Adipocyte (in vitro differentiated cells): ENCODE data around the gene UTP20.

Experiments
- DNase-seq: peaks from one replicate; pipeline ENCODE4 v3.0.0-alpha.2; 2015; ENCODE audit warnings: low read depth
- H3K27me3 ChIP-seq: replicated peaks from 2 replicates; pipeline ENCODE4 v1.7.0; 2013; ENCODE audit warnings: mild to moderate bottlenecking, low read length, moderate library complexity; ENCODE audit not compliant: control insufficient read depth, insufficient read depth
- H3K36me3 ChIP-seq: 2 replicates; pipeline ENCODE4 v1.7.0; 2013; ENCODE audit warnings: low read length, mild to moderate bottlenecking, moderate library complexity; ENCODE audit not compliant: control insufficient read depth, insufficient read depth, severe bottlenecking
- H3K4me1 ChIP-seq: 2 replicates; pipeline ENCODE4 v1.7.0; 2013; ENCODE audit warnings: mild to moderate bottlenecking, low read length, moderate library complexity; ENCODE audit not compliant: control insufficient read depth, insufficient read depth
- H3K4me3 ChIP-seq: 2 replicates; pipeline ENCODE4 v1.7.0; 2013; ENCODE audit warnings: mild to moderate bottlenecking, low read length, moderate library complexity
- H3K9ac ChIP-seq: 2 replicates; pipeline ENCODE4 v1.7.0; 2013; ENCODE audit warnings: mild to moderate bottlenecking, low read length, moderate library complexity
- H3K9me3 ChIP-seq: 2 replicates; pipeline ENCODE4 v1.7.0; 2013; ENCODE audit warnings: mild to moderate bottlenecking, low read length, moderate library complexity; ENCODE audit not compliant: control insufficient read depth

Gene UTP20

GRCh38 chr12:101327051-101327450, 47.1 kb downstream of the UTP20 start:
- Histone ChIP-seq H3K9me3 (no peaks in the 10 kb centered on the region), H3K4me1 (no peaks in the 10 kb centered on the region), H3K9ac (no peak overlapping the region), H3K27me3 (no peaks in the 10 kb centered on the region), H3K4me3 (no peak overlapping the region), H3K36me3 (peaks cover 61% of the 10 kb centered on the region)
- DNase-seq, result no peak

GRCh38 chr12:101327546-101327945, 47.6 kb downstream of the UTP20 start:
- no peaks in the 10 kb centered on the region for H3K9me3 ChIP-seq
- H3K4me1 ChIP-seq, result no peaks in the 10 kb centered on the region
- H3K9ac ChIP-seq, result no peak overlapping the region
- peaks cover 63% of the 10 kb centered on the region for H3K36me3 ChIP-seq
- no peaks in the 10 kb centered on the region for H3K27me3 ChIP-seq
- no peak for DNase-seq
- no peak overlapping the region for H3K4me3 ChIP-seq

GRCh38 chr12:101328917-101329316, 49.0 kb downstream of the UTP20 start:
- Histone ChIP-seq H3K27me3 (no peaks in the 10 kb centered on the region), H3K4me3 (no peak overlapping the region), H3K9ac (no peak overlapping the region), H3K4me1 (no peaks in the 10 kb centered on the region), H3K36me3 (peaks cover 70% of the 10 kb centered on the region), H3K9me3 (no peaks in the 10 kb centered on the region)
- DNase-seq, result no peak

GRCh38 chr12:101330631-101331030, 50.7 kb downstream of the UTP20 start:
- H3K4me1 ChIP-seq, result no peaks in the 10 kb centered on the region
- no peak overlapping the region for H3K9ac ChIP-seq
- no peak for DNase-seq
- H3K36me3 ChIP-seq, result peaks cover 73% of the 10 kb centered on the region
- H3K4me3 ChIP-seq, result no peak overlapping the region
- no peaks in the 10 kb centered on the region for H3K9me3 ChIP-seq
- H3K27me3 ChIP-seq, result no peaks in the 10 kb centered on the region

- no peaks in the 10 kb centered on the region for H3K9me3 ChIP-seq
- H3K4me3 ChIP-seq, result no peak overlapping the region
- H3K27me3 ChIP-seq, result no peaks in the 10 kb centered on the region
- H3K9ac ChIP-seq, result no peak overlapping the region
- H3K36me3 ChIP-seq, result peaks cover 61% of the 10 kb centered on the region
- no peaks in the 10 kb centered on the region for H3K4me1 ChIP-seq
- no peak for DNase-seq
Measured at GRCh38 chr12:101336437-101336836, 56.5 kb downstream of the UTP20 start.

GRCh38 chr12:101338087-101338486, 58.2 kb downstream of the UTP20 start:
- no peaks in the 10 kb centered on the region for H3K9me3 ChIP-seq
- DNase-seq, result no peak
- H3K4me3 ChIP-seq, result no peak overlapping the region
- H3K4me1 ChIP-seq, result no peaks in the 10 kb centered on the region
- H3K27me3 ChIP-seq, result no peaks in the 10 kb centered on the region
- no peak overlapping the region for H3K9ac ChIP-seq
- peaks cover 69% of the 10 kb centered on the region for H3K36me3 ChIP-seq

GRCh38 chr12:101343893-101344292, 64.0 kb downstream of the UTP20 start:
- H3K4me1 ChIP-seq, result no peaks in the 10 kb centered on the region
- no peak overlapping the region for H3K9ac ChIP-seq
- no peak for DNase-seq
- H3K9me3 ChIP-seq, result peaks cover 3% of the 10 kb centered on the region
- H3K36me3 ChIP-seq, result peaks cover 79% of the 10 kb centered on the region
- H3K4me3 ChIP-seq, result no peak overlapping the region
- no peaks in the 10 kb centered on the region for H3K27me3 ChIP-seq

GRCh38 chr12:101351682-101352081, 71.8 kb downstream of the UTP20 start:
- Histone ChIP-seq H3K4me3 (no peak overlapping the region), H3K9ac (no peak overlapping the region), H3K4me1 (no peaks in the 10 kb centered on the region), H3K9me3 (peaks cover 11% of the 10 kb centered on the region), H3K36me3 (peaks cover 83% of the 10 kb centered on the region), H3K27me3 (no peaks in the 10 kb centered on the region)
- no peak for DNase-seq

- H3K36me3 ChIP-seq, result peaks cover 71% of the 10 kb centered on the region
- H3K9ac ChIP-seq, result no peak overlapping the region
- no peaks in the 10 kb centered on the region for H3K9me3 ChIP-seq
- no peaks in the 10 kb centered on the region for H3K4me1 ChIP-seq
- no peak overlapping the region for H3K4me3 ChIP-seq
- DNase-seq, result no peak
- H3K27me3 ChIP-seq, result no peaks in the 10 kb centered on the region
Measured at GRCh38 chr12:101356794-101357193, 76.9 kb downstream of the UTP20 start.

- DNase-seq, result no peak
- Histone ChIP-seq H3K4me3 (no peak overlapping the region), H3K36me3 (peaks cover 83% of the 10 kb centered on the region)
Measured at GRCh38 chr12:101361455-101361854, 81.5 kb downstream of the UTP20 start.

GRCh38 chr12:101368016-101368415, 88.1 kb downstream of the UTP20 start:
- H3K36me3 ChIP-seq, result peaks cover 94% of the 10 kb centered on the region
- no peaks in the 10 kb centered on the region for H3K4me1 ChIP-seq
- no peak overlapping the region for H3K4me3 ChIP-seq
- no peaks in the 10 kb centered on the region for H3K9me3 ChIP-seq
- no peaks in the 10 kb centered on the region for H3K27me3 ChIP-seq
- H3K9ac ChIP-seq, result no peak overlapping the region
- DNase-seq, result no peak

More at GRCh38 chr12:101361455-101361854, 81.5 kb downstream of the UTP20 start:
- Histone ChIP-seq H3K9ac (no peak overlapping the region), H3K27me3 (no peaks in the 10 kb centered on the region), H3K4me1 (no peaks in the 10 kb centered on the region), H3K9me3 (no peaks in the 10 kb centered on the region)

- Histone ChIP-seq H3K4me3 (no peak overlapping the region), H3K9ac (no peak overlapping the region), H3K9me3 (no peaks in the 10 kb centered on the region), H3K27me3 (no peaks in the 10 kb centered on the region), H3K36me3 (peaks cover 83% of the 10 kb centered on the region), H3K4me1 (no peaks in the 10 kb centered on the region)
- no peak for DNase-seq
Measured at GRCh38 chr12:101372431-101372830, 92.5 kb downstream of the UTP20 start.
